Measurements from ENCODE around the gene TCF4.

TCF4 gene

GRCh38 chr18:55343396-55344073 is 244.5 kb downstream of the TCF4 start:
- peak; percentile 56 for DNase-seq (ENCODE audit: low read depth, low spot score)
- in situ Hi-C loops (cut with HindIII; ENCODE audit: low sequenced_read_pairs) = no loop called here
- H3K4me3 ChIP-seq (ENCODE audit: low read depth, low read length) = no peak overlapping the region
- peak; percentile 60 for TF ChIP-seq CTCF (IDR thresholded peaks at IDR 0.05; ENCODE audit: low read depth, low read length)

- DNase-seq (ENCODE audit: low read depth, low spot score) = no peak
- no peak overlapping the region for H3K4me3 ChIP-seq (ENCODE audit: low read depth, low read length)
- in situ Hi-C loops (cut with HindIII; ENCODE audit: low sequenced_read_pairs) = no loop called here
- no peak for TF ChIP-seq CTCF (IDR thresholded peaks at IDR 0.05; ENCODE audit: low read depth, low read length)
Observed at GRCh38 chr18:55340998-55341397, 247.0 kb downstream of the TCF4 start.

- DNase-seq (ENCODE audit: low read depth, low spot score) = no peak
- H3K4me3 ChIP-seq (ENCODE audit: low read depth, low read length) = no peak overlapping the region
- TF ChIP-seq CTCF (IDR thresholded peaks at IDR 0.05; ENCODE audit: low read depth, low read length) = no peak
- in situ Hi-C loops (cut with HindIII; ENCODE audit: low sequenced_read_pairs) = no loop called here
Observed at GRCh38 chr18:55339990-55340389, 248.0 kb downstream of the TCF4 start.

- no peak overlapping the region for H3K4me3 ChIP-seq (ENCODE audit: low read depth, low read length)
- DNase-seq (ENCODE audit: low read depth, low spot score) = no peak
- peak; percentile 27 for TF ChIP-seq CTCF (IDR thresholded peaks at IDR 0.05; ENCODE audit: low read depth, low read length)
- in situ Hi-C loops (cut with HindIII; ENCODE audit: low sequenced_read_pairs) = no loop called here
Observed at GRCh38 chr18:55338978-55339650, 248.9 kb downstream of the TCF4 start.

- DNase-seq (ENCODE audit: low read depth, low spot score) = no peak
- in situ Hi-C loops (cut with HindIII; ENCODE audit: low sequenced_read_pairs) = no loop called here
Observed at GRCh38 chr18:55337908-55338521, 250.0 kb downstream of the TCF4 start.

GRCh38 chr18:55337138-55337537 is 250.9 kb downstream of the TCF4 start:
- no peak for TF ChIP-seq CTCF (IDR thresholded peaks at IDR 0.05; ENCODE audit: low read depth, low read length)
- no peak for DNase-seq (ENCODE audit: low read depth, low spot score)
- in situ Hi-C loops (cut with HindIII; ENCODE audit: low sequenced_read_pairs) = no loop called here
- no peak overlapping the region for H3K4me3 ChIP-seq (ENCODE audit: low read depth, low read length)

More at GRCh38 chr18:55337908-55338521, 250.0 kb downstream of the TCF4 start:
- TF ChIP-seq CTCF (IDR thresholded peaks at IDR 0.05; ENCODE audit: low read depth, low read length) = no peak
- no peak overlapping the region for H3K4me3 ChIP-seq (ENCODE audit: low read depth, low read length)

All from astrocyte of the spinal cord (primary cell).